ENCODE results near the gene STIM2. TPM values are rescaled to one million over a fixed set of nuclear protein-coding genes. Genes with fewer than 3 reads are reported as not detected.

The STIM2 gene
- total and polyA plus RNA-seq, 2 of the 4 experiments (the other 2 are of a cell fraction): 16.1 to 27.6 TPM

- H2AK9ac ChIP-seq (replicated peaks; ENCODE audit: low read depth, low read length, poor library complexity): no peak overlapping the region
- H2AFZ ChIP-seq (replicated peaks; ENCODE audit: low read length, poor library complexity): no peak overlapping the region
- H3K23ac ChIP-seq (ENCODE audit: low read depth, low read length): no peak overlapping the region
- H2BK120ac ChIP-seq (ENCODE audit: low read depth, low read length): no peak overlapping the region
- no peaks in the 10 kb centered on the region for H3K36me3 ChIP-seq (ENCODE audit: control insufficient read depth, insufficient read depth, low read length)
- H4K91ac ChIP-seq (ENCODE audit: insufficient read depth, low read depth, low read length): no peak overlapping the region
- no peak overlapping the region for H2AK5ac ChIP-seq (ENCODE audit: low read depth, low read length)
- H4K20me1 ChIP-seq (ENCODE audit: insufficient read depth, low read length): no peaks in the 10 kb centered on the region
- no peak overlapping the region for H3K18ac ChIP-seq (ENCODE audit: low read depth, low read length)
- no peak for DNase-seq
- no peak overlapping the region for H3K27ac ChIP-seq (ENCODE audit: insufficient read depth, low read length)
- H3K56ac ChIP-seq (ENCODE audit: extremely low read depth, insufficient read depth, low read length): no peak overlapping the region
- ChIA-PET POLR2A (ENCODE audit: unreplicated experiment) (no interaction called here), CTCF (no interaction called here)
- H2BK15ac ChIP-seq (ENCODE audit: low read depth, low read length): no peak overlapping the region
- no peak for TF ChIP-seq SMC3 (IDR thresholded peaks at IDR 0.05; ENCODE audit: low read depth, low read length)
- no peak for TF ChIP-seq BHLHE40 (IDR thresholded peaks at IDR 0.05; ENCODE audit: low read depth, low read length)
- no peak for TF ChIP-seq FOS (IDR thresholded peaks at IDR 0.05; ENCODE audit: low read depth, low read length)
- no peak for TF ChIP-seq CEBPB (IDR thresholded peaks at IDR 0.05; ENCODE audit: low read depth, low read length)
- TF ChIP-seq ELK1 (IDR thresholded peaks at IDR 0.05; ENCODE audit: borderline replicate concordance, low read depth, low read length): no peak
- TF ChIP-seq USF2 (IDR thresholded peaks at IDR 0.05; ENCODE audit: low read depth, low read length): no peak
- no peak for TF ChIP-seq RAD21 (IDR thresholded peaks at IDR 0.05; ENCODE audit: low read length)
- no peak for TF ChIP-seq RFX5 (IDR thresholded peaks at IDR 0.05; ENCODE audit: low read depth, low read length)
- no peak for TF ChIP-seq CHD1 (IDR thresholded peaks at IDR 0.05; ENCODE audit: low read depth, low read length)
- no peak for TF ChIP-seq POLR2A (IDR thresholded peaks at IDR 0.05; ENCODE audit: low read depth, low read length)
- TF ChIP-seq RCOR1 (IDR thresholded peaks at IDR 0.05; ENCODE audit: insufficient replicate concordance, low read length): no peak
- no peak for TF ChIP-seq NFE2L2 (IDR thresholded peaks at IDR 0.05; ENCODE audit: low read depth, low read length)
- no peak for TF ChIP-seq MXI1 (IDR thresholded peaks at IDR 0.05; ENCODE audit: borderline replicate concordance, low read depth, low read length)
- H3K4me3 ChIP-seq (ENCODE audit: insufficient read depth, low read depth, low read length): no peak overlapping the region
- no peak overlapping the region for H3K4me2 ChIP-seq (ENCODE audit: low read depth, low read length)
- dilution Hi-C loops (cut with HindIII; ENCODE audit: low sequenced_read_pairs, unreplicated experiment): no loop called here
- BruUV-seq (replicated peaks): no TSS peak
- H4K8ac ChIP-seq (ENCODE audit: low read depth in 2 of 2, low read length in 2 of 2): no peak overlapping the region
- intact Hi-C loops (cut with micrococcal nuclease): no loop called here
- no peak overlapping the region for H4K5ac ChIP-seq (ENCODE audit: low read depth, low read length)
- H3K9ac ChIP-seq (ENCODE audit: low read depth, low read length): no peak overlapping the region
- H3K14ac ChIP-seq (replicated peaks; ENCODE audit: low read depth, low read length): no peak overlapping the region
- H3K27me3 ChIP-seq (ENCODE audit: control insufficient read depth, insufficient read depth, low read length): no peaks in the 10 kb centered on the region
- H3K9me3 ChIP-seq (ENCODE audit: control insufficient read depth, insufficient read depth, low read length): no peaks in the 10 kb centered on the region
- in situ Hi-C loops (cut with MboI; ENCODE audit: low sequenced_read_pairs): no loop called here
- H3K4ac ChIP-seq (ENCODE audit: low read depth, low read length): no peak overlapping the region
- H2BK20ac ChIP-seq (ENCODE audit: low read depth, low read length): no peak overlapping the region
- no peak for ATAC-seq (ENCODE audit: low read depth)
- no peaks in the 10 kb centered on the region for H3K9me1 ChIP-seq (ENCODE audit: insufficient read depth, low read length)
- peaks cover 2% of the 10 kb centered on the region; the same call in 1 of the 2 replicates for H3K4me1 ChIP-seq (ENCODE audit: control insufficient read depth, insufficient read depth, low read length)
- no peaks in the 10 kb centered on the region for H3K79me1 ChIP-seq (ENCODE audit: low read depth in 1 of 2, low read length in 2 of 2)
- H2BK5ac ChIP-seq (ENCODE audit: low read depth, low read length, poor library complexity, severe bottlenecking): no peak overlapping the region
Measured at GRCh38 chr4:26996745-26997144, 136.1 kb downstream of the STIM2 start.
